ENCODE measurements around the gene RBFOX2. TPM values are rescaled to one million over a fixed set of nuclear protein-coding genes. Genes with fewer than 3 reads are reported as not detected.
A peak's percentile ranks its signal among the peaks of the same experiment; 100 is the strongest.

RBFOX2 gene
- total RNA-seq, 1 donor from 2014 or later: 58.1 TPM

DNA sequence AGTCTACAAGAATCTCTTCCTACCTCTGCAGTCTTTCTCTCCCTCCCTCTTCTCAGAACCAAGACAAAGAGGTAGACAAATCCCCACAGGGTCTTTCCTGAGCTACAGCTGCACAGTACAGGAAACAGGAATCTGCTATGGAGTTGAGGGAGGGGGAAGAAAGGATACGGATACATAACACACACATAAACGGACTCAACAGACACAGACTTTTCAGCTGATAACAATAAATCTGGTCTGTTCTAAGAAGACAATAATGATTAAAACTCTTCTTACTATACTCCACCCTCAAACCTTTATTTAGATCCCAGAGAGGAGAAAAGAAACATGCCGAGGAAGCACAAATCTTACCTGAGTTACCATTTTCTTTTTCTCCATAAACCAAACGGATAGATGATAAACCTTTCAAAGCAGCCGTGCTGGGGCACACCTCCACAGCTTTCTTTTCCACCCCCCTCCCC is 188.8 kb downstream of the RBFOX2 start:
- Histone ChIP-seq H3K27me3 (no peaks in the 10 kb centered on the region), H3K4me1 (peaks cover 8 to 35% of the 10 kb centered on the region in 2 donors), H3K27ac (peak overlapping the region; percentile 72 to 79), H3K4me3 (peak overlapping the region; percentile 58 to 60), H3K36me3 (no peaks in the 10 kb centered on the region), H3K9me3 (no peaks in the 10 kb centered on the region)
- intact Hi-C loops (cut with DNase I): loop anchor here (2.0 to 5.0 kb wide), 6 partner anchors 58 to 282 kb away; no protein-coding TSS in a partner anchor
- TF ChIP-seq, protein P1, sequence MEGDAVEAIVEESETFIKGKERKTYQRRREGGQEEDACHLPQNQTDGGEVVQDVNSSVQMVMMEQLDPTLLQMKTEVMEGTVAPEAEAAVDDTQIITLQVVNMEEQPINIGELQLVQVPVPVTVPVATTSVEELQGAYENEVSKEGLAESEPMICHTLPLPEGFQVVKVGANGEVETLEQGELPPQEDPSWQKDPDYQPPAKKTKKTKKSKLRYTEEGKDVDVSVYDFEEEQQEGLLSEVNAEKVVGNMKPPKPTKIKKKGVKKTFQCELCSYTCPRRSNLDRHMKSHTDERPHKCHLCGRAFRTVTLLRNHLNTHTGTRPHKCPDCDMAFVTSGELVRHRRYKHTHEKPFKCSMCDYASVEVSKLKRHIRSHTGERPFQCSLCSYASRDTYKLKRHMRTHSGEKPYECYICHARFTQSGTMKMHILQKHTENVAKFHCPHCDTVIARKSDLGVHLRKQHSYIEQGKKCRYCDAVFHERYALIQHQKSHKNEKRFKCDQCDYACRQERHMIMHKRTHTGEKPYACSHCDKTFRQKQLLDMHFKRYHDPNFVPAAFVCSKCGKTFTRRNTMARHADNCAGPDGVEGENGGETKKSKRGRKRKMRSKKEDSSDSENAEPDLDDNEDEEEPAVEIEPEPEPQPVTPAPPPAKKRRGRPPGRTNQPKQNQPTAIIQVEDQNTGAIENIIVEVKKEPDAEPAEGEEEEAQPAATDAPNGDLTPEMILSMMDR (IDR thresholded peaks at IDR 0.05): no peak
- no peak for DNase-seq (ENCODE audit: low spot score in 2 of 2)

DNA sequence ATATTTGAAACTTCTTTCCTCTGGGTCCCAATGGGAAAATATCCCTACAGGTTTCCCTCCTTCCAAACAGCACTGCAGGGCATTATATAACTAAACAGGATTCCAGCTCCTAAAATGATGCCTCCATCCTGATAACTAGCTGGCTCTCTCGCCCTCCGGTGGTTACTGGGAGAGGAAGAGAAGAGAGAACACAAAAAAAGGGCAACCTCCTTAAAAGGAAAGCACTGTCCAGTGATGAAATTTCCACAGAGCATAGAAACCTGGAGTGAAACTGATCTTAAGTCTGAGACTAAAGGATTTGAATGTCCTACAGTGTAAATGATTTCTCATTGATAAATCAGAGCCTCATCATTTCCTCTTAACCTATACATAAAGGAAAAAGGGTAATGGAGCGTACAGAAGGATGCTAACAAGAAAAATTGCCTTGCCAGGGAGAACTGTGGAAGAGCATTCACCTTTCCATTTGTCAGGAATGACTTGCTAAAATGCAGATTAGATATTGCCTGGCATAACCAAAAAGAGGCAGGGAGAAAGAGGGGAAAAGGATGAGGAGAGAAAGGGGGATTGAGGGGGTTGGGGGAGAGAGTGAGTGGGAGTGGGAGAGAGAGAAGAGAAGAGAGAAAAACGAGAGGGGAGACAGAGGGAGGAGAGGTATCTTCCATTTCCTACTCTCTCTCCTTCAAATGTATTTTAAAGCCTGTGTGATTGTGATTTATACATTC is 189.6 kb downstream of the RBFOX2 start:
- H3K27ac ChIP-seq: peak overlapping the region; percentile 72 to 79
- H3K4me1 ChIP-seq: peaks cover 9 to 43% of the 10 kb centered on the region in 2 donors
- H3K36me3 ChIP-seq: no peaks in the 10 kb centered on the region
- intact Hi-C loops (cut with DNase I): loop anchor here (2.0 to 5.0 kb wide), 2 partner anchors 57 to 212 kb away; no protein-coding TSS in a partner anchor
- peak in 1 of 2 donors; percentile 67 for DNase-seq (ENCODE audit: low spot score in 2 of 2)
- no peaks in the 10 kb centered on the region for H3K9me3 ChIP-seq
- H3K4me3 ChIP-seq: peak overlapping the region; percentile 58 to 60
- TF ChIP-seq, protein P1 (IDR thresholded peaks at IDR 0.05): peak; percentile 1 to 47 (median 25)
- H3K27me3 ChIP-seq: no peaks in the 10 kb centered on the region

DNA sequence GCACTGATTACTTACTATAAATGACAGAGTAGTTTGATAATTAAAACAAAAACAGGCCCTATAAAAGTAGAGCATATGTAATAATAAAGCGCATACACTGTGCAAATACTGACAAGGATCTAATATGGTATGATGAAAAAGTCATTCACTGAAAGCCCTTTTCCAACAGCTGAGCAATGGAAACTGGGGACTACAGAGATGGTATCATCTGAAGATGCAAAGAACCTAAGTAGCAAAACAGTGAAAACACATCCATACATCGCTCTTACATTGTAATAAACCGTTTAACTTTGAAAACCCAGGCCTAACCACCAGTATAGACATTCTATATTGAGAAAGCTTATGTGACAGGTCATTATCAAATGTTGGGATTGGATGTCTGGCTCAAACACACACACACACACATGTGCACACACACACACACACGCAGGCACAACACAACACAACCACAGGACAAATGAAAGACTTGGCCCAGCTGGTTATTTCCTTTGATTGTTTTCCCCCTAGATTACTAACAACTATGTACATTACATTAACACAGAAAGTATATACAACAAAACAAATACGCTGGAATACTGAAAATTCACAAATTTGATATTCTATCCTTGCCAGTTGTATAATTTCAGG is 191.4 kb downstream of the RBFOX2 start:
- peaks cover 9 to 43% of the 10 kb centered on the region in 2 donors for H3K4me1 ChIP-seq
- H3K36me3 ChIP-seq: no peaks in the 10 kb centered on the region
- no peaks in the 10 kb centered on the region for H3K27me3 ChIP-seq
- DNase-seq (ENCODE audit: low spot score in 2 of 2): no peak
- H3K27ac ChIP-seq: peak overlapping the region in 1 of 2 donors; percentile 80
- intact Hi-C loops (cut with DNase I): loop anchor here (5.0 kb wide), 1 partner anchor 55 kb away; no protein-coding TSS in a partner anchor
- TF ChIP-seq, protein P1 (IDR thresholded peaks at IDR 0.05): no peak
- peak overlapping the region in 1 of 2 donors; percentile 55 for H3K4me3 ChIP-seq
- H3K9me3 ChIP-seq: no peaks in the 10 kb centered on the region

DNA sequence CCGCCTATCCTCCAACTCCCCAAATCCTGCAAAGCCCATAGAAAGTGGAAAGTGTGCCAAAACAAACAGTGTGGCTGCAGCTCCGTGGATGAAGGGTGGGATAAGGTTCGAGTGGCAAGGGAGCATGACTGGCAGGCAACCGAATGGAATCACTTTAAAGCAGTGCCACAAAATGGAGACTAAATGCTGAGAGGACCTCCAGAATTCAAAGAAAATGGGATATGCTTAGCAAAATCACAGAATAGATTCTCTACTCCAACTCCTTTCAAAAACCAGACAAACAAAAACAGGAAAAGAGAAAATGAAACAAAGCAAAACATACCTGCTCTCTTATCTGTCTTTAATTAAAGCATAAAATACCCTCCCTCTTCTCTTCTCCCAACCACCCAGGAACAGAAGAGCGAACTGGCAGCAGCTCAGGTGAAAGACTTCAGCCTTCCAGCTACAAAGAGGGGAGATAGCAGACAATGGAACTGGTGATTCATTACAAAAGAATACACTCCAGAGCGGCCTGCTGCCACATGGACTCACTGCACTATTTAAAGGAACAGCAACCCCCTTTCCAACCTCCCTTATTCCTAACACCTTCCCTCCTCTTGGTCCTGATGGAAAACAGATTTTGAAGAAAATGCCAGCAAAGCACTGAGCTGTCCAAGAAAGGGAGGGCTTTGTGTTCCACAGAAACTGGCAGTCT is 192.5 kb downstream of the RBFOX2 start:
- intact Hi-C loops (cut with DNase I): loop anchor here (5.0 kb wide), 1 partner anchor 54 kb away; no protein-coding TSS in a partner anchor
- H3K27me3 ChIP-seq: no peaks in the 10 kb centered on the region
- peak overlapping the region; percentile 71 to 80 for H3K27ac ChIP-seq
- H3K4me3 ChIP-seq: peak overlapping the region; percentile 49 to 55
- TF ChIP-seq, protein P1 (IDR thresholded peaks at IDR 0.05): no peak
- no peaks in the 10 kb centered on the region for H3K36me3 ChIP-seq
- no peak for DNase-seq (ENCODE audit: low spot score in 2 of 2)
- H3K9me3 ChIP-seq: no peaks in the 10 kb centered on the region
- H3K4me1 ChIP-seq: peaks cover 9 to 43% of the 10 kb centered on the region in 2 donors

DNA sequence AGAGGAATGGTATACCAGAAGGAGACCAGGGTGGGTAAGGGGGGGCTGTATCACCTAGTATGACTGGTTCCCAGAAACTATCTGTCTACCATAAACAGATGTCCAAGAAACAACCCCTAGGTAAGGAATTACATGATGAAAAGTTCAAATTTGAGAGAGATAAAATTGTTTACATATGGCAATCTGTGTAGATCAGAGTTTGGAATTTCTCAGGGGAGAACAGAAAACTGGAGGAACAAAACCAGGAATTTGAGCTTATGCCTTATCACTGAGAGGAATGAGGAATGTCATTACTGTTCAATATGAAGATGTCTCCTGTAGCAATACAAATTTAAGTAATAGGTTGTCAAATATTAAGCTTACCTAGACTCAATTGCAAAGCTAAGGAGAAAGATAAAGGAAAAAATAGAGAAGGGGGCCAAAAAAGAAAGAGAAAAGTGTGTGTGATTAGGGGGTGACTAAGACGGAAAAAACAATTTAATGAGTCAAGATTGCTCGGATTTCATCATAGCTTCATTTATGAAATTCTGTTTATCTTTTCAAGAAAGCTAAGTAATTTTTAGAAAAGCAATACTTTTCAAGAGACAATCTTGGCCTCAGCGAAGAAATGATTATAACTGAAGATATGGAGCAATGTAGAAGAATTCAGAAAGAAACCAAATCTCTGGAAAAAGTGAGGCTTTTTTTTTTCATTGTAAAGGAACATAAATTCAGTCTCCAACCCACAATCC is 193.2 kb downstream of the RBFOX2 start:
- H3K4me1 ChIP-seq: peaks cover 9 to 40% of the 10 kb centered on the region in 2 donors
- no peaks in the 10 kb centered on the region for H3K9me3 ChIP-seq
- intact Hi-C loops (cut with DNase I): loop anchor here (5.0 kb wide), 1 partner anchor 53 kb away; no protein-coding TSS in a partner anchor
- TF ChIP-seq, protein P1 (IDR thresholded peaks at IDR 0.05): no peak
- no peak for DNase-seq (ENCODE audit: low spot score in 2 of 2)
- no peaks in the 10 kb centered on the region for H3K27me3 ChIP-seq
- peak overlapping the region; percentile 49 to 55 for H3K4me3 ChIP-seq
- H3K27ac ChIP-seq: peak overlapping the region; percentile 71 to 80
- H3K36me3 ChIP-seq: no peaks in the 10 kb centered on the region

Data from ascending aorta (tissue), 2 donors.